Left renal pelvis (tissue), 4 donors: ENCODE measurements around the gene DNAL1. TPM values are rescaled to one million over a fixed set of nuclear protein-coding genes. Genes with fewer than 3 reads are reported as not detected.
"Not testable (repeated sequence)": the region's sequence is repeated elsewhere in the genome, so short reads cannot be mapped to it uniquely, and the experiment has no call there.

Source experiments
- DNase-seq, 4 donors: peaks; one replicate each; pipeline ENCODE4 v3.0.0-alpha.2; 2013; ENCODE audit warnings: low read depth in 4 of 4, low spot score in 3 of 4
- polyA plus RNA-seq, 4 donors: library from polyadenylated mRNA; unstranded; fragments of 120-200 nt; gene quantifications; one replicate each; pipeline ENCODE4 v1.2.1, GENCODE V29; 2013; ENCODE audit not compliant: insufficient read length in 4 of 4

The DNAL1 gene
- polyA plus RNA-seq = 10 to 100 TPM; 13.5 to 32.7 (median 21.9) TPM

- peak; percentile 75 to 84 (median 82) for DNase-seq
Observed at GRCh38 chr14:73644531-73645247, at the start of gene DNAL1. DNAL1 (plus strand) TSS chr14:73644986; CDS start chr14:73645040, 54 bp downstream.

- no peak for DNase-seq
Observed at GRCh38 chr14:73599499-73599898, 45.3 kb upstream of the DNAL1 start.

- DNase-seq = no peak
Observed at GRCh38 chr14:73602994-73603393, 41.8 kb upstream of the DNAL1 start.

- no peak for DNase-seq
Observed at GRCh38 chr14:73606271-73606670, 38.5 kb upstream of the DNAL1 start.

- no peak for DNase-seq
Observed at GRCh38 chr14:73607241-73607640, 37.5 kb upstream of the DNAL1 start.

- no peak for DNase-seq
Observed at GRCh38 chr14:73610687-73611086, 34.1 kb upstream of the DNAL1 start.

GRCh38 chr14:73612339-73613045 lies 32.3 kb upstream of the DNAL1 start, which contains the start of gene ACOT6:
ACOT6 (plus strand) TSS chr14:73612517; CDS start chr14:73612572, 55 bp downstream.
- DNase-seq = peak in 2 of 4 donors; percentile 47 to 63

GRCh38 chr14:73613046-73613383 lies 31.8 kb upstream of the DNAL1 start:
- DNase-seq = no peak

- no peak for DNase-seq
Observed at GRCh38 chr14:73613419-73613963, 31.3 kb upstream of the DNAL1 start.

- no peak for DNase-seq
Observed at GRCh38 chr14:73616831-73617230, 28.0 kb upstream of the DNAL1 start.

- DNase-seq = no peak
Observed at GRCh38 chr14:73619524-73619923, 25.3 kb upstream of the DNAL1 start.

- DNase-seq = no peak
Observed at GRCh38 chr14:73620268-73620667, 24.5 kb upstream of the DNAL1 start.

- DNase-seq = no peak
Observed at GRCh38 chr14:73623504-73624054, 21.2 kb upstream of the DNAL1 start.

- no peak for DNase-seq
Observed at GRCh38 chr14:73625706-73626105, 19.1 kb upstream of the DNAL1 start.

GRCh38 chr14:73627151-73627558 lies 17.6 kb upstream of the DNAL1 start:
- DNase-seq = no peak

- no peak for DNase-seq
Observed at GRCh38 chr14:73630009-73630780, 14.6 kb upstream of the DNAL1 start.

GRCh38 chr14:73633116-73634010 lies 11.4 kb upstream of the DNAL1 start:
- DNase-seq = peak in 3 of 4 donors; percentile 59 to 63 (median 62)

GRCh38 chr14:73634011-73634833 lies 10.6 kb upstream of the DNAL1 start:
- no peak for DNase-seq

- not testable (repeated sequence) for DNase-seq
Observed at GRCh38 chr14:73636355-73636754, 8.4 kb upstream of the DNAL1 start.
